Measurements from ENCODE around the gene ZBTB7B.

GRCh38 chr1:155043301-155043702 lies 40.7 kb downstream of the ZBTB7B start:
- TF ChIP-seq MEF2A (IDR thresholded peaks at IDR 0.05; ENCODE audit: control insufficient read depth, low read depth, low read length) (no peak), TRIM28 (IDR thresholded peaks at IDR 0.05) (no peak), HMGN3 (IDR thresholded peaks at IDR 0.05; ENCODE audit: borderline replicate concordance, extremely low read depth, insufficient read length, low read depth, low read length) (no peak), ESRRA (IDR thresholded peaks at IDR 0.05; ENCODE audit: borderline replicate concordance, low read depth) (no peak), ZNF324 (CRISPR knock-in tag; IDR thresholded peaks at IDR 0.05) (no peak)

All from K562 (cell line).